Sciatic nerve (tissue), 2 donors: ENCODE measurements around the gene IP6K1. TPM values are rescaled to one million over a fixed set of nuclear protein-coding genes. Genes with fewer than 3 reads are reported as not detected.
"Not testable (repeated sequence)": the region's sequence is repeated elsewhere in the genome, so short reads cannot be mapped to it uniquely, and the experiment has no call there.

Experiments used
- ATAC-seq: fragments of 200-7000 bp; cut with Tn5 transposase; one replicate; pipeline ENCODE4 v1.9.1; 2020; ENCODE audit warnings: mild to moderate bottlenecking, moderate library complexity
- DNase-seq: peaks from one replicate; pipeline ENCODE4 v3.0.0-alpha.2; 2020; ENCODE audit warnings: low spot score
- intact Hi-C: fragments of 100-400 bp; cut with DNase I; formaldehyde crosslinking; loops from one replicate; pipeline ENCODE4 v1.14.2; 2022
- total RNA-seq: library from RNA; stranded (reverse); fragmentation: NEBNext Ultra II Directional; extraction: Animal tissue kit (Norgen Biotek cat#: 25700); gene quantifications from one replicate; pipeline ENCODE4 v1.2.1, GENCODE V29; 2021
- donor health status: DM: no; HTN: no; CAD: no.
- donor health status: DM: no; HTN: no; CAD: no.

Gene IP6K1
- 47.6 TPM for total RNA-seq

DNA sequence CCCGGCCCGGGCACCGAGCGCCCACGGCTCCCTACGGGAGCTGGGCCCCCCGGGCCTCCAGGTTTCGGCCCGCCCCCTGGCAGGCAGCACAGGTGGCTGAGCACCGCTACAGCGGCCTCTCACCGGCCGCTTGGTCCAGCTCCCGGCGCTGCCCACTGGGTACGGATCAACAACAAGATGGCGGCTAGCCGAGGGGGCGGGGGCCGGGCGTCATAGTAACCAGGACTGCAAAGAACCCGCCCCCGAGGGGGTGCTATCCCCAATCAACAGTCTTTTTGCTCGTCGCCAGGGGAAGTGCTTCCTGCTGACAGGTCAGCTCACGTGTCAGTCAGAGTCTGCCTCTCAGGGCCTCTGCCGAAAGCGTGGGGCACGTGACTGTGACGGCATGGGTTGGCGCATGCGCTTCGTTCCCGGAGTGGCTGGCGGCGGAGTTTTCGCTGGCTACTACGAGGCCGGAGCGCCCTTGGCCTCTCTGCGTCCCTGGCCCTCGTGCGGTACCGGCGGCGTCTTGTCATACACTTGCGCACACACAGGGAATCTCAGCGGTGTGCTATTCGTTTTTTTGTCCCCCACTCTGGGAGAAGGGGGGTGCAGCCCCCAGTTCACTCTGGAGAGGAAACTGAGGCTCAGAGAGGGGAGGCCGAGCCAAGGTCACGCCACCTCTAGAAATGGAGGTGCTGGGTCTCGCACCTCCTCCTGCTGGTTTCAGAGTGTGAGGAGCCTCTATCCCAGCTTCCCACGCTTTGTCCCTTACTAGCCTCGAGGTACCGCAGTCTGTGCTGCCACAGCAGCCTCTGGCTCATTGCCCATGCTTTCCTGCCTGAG, at the start of gene IP6K1:
TSS of gene IP6K1 (minus strand) at position 186 of the 825 bp plus-strand sequence. CDS start 38,502 bp downstream, outside the sequence.
- intact Hi-C loops: no loop called here
- ATAC-seq: peak; percentile 100
- DNase-seq: peak; percentile 100

DNA sequence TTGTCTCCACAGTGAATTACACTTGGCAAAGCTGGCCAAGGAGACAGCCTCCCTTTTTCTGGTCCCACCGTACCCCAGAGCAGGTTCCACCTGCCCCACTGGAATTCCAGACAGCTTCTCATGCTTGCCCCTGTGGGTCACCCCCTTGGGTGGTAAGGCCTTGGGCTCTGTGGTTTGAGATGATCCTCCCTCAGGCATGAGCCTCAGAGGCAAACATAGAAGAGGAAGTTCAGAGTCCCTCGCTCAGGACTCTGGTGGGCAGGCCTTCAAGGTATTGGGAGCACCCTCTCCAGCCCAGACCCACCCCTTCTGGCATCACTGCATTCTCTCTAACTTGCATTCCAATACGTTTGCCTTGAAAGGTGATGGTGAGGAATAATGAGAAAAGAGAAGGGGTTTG, 45.0 kb upstream of the IP6K1 start:
- DNase-seq (no peak), ATAC-seq (no peak)
- intact Hi-C loops: no loop called here

DNA sequence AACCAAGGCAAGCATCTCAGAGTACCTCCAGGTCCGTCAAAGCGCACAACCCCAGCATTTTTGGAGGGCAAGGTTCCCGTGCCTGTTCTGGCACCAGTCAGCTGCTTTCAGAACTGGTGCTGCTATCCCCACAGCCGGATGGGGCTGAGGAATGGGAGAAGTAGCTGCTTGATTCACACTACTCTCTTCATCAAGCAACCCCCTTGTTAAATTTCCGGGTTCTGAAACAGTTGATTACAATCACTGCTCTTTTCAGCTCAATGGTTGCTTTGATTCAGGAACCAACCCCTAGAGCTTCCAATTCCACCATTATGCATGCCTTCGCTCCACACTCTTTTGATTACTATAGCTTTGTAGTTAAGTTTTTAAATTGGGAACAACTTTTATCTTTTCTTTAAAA, 39.7 kb upstream of the IP6K1 start:
- ATAC-seq: no peak
- intact Hi-C loops: no loop called here
- no peak for DNase-seq

DNA sequence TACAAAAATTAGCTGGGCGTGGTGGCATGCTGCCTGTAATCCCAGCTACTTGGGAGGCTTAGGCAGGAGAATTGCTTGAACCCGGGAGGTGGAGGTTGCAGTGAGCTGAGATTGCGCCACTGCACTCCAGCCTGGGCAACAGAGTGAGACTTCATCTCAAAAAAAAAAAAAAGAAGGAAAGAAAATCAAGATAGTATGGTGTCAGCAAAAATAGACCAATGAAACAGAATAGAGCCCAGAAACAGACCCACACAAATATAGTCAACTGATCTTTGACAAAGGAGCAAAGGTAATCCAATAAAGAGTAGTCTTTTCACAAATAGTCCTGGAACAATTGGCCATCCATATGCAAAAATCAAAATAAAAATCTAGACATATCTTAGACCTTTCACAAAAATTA, 36.8 kb upstream of the IP6K1 start:
- intact Hi-C loops, DNase-seq, ATAC-seq: not testable (repeated sequence)

DNA sequence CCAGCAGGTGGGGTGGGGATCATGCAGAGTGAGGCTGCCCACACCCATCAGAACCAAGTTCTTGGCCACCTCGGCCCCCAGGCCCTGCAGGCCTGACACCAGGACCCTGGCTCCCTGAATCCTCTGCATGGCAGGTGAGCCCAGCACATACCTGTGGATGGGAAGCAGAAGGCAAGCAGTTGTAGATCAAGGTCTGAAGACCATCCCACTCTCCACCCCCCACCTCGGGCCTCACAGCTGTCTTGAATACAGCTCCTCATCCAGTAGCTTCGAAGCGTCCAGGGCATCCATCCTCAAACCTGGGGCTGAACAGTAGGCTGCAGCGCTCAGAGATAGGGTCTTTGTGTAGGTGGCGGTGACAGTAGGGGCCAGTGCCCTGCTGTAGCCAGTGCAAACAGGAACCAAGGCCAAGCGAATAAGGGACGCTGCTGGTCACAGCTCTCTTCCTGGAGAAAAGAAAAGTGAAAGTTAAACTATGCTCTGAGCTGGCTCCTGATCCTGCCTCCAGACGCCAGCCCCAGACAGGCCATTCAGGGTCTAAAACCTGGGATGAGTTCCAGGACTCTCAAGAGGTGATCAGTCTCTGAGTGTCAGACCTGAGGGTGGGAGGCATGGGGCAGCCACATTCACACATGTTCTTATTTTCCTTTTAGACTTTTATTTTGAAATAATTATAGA, 27.3 kb upstream of the IP6K1 start, which contains the start of gene UBA7:
TSS of gene UBA7 (minus strand) at position 457 of the 678 bp plus-strand sequence. CDS start at position 291, 166 bp downstream.
- ATAC-seq (peak; percentile 92), DNase-seq (peak; percentile 66)
- intact Hi-C loops: no loop called here

DNA sequence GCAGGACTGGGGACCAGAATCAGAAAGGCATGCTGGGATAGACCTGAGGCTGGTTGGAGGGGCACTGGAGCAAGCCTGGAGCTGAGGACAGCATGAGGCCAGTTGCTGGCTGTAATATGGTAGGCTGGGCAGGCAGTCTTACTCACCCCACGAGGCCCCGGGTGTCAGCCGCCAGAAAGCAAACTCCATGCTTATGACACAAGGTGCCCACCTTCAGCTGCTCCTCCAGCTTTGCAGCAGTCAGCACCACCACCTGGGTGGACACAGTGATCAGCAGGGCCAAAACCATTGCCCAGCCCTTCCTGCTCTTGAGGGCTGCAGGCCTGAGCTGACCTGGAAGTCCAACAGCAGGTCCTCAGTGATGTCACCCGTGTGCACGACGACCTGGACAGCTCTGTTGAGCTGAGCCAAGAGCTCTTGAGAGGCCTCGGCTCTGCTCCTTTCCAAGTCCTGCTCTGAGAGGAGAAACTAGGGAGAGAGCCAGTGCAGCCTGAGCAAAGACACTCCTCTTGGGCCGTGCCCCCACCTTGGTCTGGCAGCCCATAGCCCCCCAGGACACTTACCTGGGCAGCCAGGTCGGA, 26.7 kb upstream of the IP6K1 start:
- peak; percentile 18 for ATAC-seq
- no peak for DNase-seq
- intact Hi-C loops: no loop called here

DNA sequence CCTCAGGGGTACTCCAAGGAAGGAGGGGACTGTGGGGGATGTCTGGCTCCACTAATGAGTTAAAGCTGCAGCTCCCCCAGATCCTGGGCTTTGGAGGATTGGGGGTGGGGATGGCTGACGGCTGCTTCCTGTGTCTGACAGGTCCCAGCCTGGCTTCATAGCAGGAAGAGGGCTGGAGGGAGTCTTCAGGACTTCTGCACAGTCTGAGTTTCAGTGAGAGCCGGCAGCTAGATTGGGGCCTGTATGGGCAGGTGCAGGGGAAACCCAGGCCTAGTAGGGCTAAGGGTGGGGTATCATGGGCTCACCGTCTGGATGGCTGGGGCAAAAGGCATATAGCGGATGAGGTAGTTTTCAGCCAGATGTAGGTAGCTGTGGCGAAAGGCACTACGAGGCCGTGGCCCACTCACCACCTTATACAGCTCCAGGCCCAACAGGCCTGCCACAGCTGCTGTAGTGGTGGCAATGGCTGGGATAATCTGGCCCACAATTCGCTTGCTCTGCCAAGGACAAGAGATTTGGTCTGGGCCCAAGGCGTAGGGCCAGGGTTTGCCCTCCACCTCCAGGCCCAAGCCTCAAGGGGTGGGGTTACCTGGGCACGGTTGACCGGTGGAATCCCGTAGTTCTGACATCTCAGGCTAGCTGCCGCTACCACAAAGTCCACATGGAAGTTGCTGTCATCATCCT, 21.2 kb upstream of the IP6K1 start:
- ATAC-seq (no peak), DNase-seq (no peak)
- intact Hi-C loops: no loop called here

DNA sequence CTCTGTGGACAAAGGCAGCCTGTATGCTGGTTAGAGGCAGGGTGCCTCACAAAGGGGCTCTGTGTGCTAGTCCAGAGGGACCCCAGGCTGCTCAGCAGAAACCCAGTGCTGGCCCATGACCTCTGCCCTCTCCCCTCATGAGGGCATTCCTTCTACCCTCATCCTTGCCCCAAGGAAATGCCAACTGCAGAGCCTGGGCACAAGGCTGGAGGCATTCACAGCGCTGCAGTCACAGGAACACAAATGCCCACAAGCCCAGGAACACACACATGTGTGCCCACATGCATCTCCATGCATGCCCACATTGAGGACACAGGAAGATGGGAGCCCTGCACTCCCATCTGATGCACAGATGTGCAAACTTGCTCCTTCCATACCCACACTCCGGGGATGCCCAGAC, 20.5 kb upstream of the IP6K1 start:
- DNase-seq (no peak), ATAC-seq (no peak)
- intact Hi-C loops: no loop called here

DNA sequence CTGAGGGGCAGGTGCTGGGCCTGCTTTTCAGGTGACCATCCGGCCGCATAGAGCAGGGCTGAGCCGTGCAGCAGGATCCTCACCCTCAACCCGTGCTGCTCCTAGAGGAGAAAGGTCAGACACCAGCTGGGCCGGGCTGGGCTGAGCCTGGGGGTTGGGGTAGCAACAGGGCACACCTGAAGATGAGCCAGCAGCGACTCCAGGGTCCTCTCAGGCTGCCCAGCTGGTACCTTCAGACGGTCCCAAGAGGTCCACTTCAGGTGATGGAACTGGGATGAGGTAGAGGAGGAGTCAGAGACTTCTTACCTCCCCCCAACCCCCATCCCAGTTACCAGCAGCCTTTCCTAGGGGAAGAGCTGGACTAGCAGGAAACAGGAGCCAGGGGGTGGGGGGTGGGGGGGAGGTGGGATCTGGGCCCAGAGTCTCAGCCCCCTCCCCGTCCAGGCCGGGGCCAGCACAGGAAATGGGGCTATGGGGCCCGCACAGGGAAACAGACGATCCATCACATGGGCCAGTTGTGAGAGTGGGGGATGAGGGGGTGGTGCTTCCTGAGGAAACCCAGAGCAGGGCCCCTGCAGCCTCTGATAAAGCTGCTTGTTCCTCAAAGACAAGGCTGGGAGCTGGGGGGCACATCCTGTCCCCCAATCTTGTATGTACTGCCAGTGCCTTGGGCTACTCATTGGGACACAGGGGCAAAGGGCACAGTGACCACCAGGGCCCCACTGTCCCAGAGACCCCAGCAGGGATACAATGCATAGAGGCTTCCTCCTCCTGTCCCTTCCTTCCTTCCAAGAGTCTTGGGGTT, 19.8 kb upstream of the IP6K1 start:
- intact Hi-C loops: no loop called here
- ATAC-seq (peak; percentile 20), DNase-seq (no peak)

DNA sequence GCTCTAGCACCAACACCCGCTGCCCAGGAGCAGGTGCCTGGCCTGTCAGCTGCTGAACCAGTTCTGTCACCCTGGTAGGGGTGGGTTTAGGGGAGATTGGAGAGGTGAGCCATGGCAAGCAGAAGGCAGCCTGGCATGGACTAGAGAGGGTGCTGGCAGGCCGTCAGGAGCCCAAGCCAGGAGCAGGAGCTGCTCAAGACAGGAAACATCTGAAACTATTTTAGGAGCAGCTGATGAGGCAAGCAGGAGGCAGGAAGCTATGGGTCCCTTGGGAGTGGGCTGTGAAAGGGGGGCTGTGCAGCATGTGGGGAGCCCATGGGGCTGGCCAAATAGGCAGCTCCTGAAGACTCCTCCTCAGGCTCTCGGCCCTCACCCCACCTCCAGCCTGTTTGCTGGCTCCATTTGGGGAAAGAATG, 19.0 kb upstream of the IP6K1 start:
- intact Hi-C loops: no loop called here
- DNase-seq (peak; percentile 90), ATAC-seq (peak; percentile 83)

DNA sequence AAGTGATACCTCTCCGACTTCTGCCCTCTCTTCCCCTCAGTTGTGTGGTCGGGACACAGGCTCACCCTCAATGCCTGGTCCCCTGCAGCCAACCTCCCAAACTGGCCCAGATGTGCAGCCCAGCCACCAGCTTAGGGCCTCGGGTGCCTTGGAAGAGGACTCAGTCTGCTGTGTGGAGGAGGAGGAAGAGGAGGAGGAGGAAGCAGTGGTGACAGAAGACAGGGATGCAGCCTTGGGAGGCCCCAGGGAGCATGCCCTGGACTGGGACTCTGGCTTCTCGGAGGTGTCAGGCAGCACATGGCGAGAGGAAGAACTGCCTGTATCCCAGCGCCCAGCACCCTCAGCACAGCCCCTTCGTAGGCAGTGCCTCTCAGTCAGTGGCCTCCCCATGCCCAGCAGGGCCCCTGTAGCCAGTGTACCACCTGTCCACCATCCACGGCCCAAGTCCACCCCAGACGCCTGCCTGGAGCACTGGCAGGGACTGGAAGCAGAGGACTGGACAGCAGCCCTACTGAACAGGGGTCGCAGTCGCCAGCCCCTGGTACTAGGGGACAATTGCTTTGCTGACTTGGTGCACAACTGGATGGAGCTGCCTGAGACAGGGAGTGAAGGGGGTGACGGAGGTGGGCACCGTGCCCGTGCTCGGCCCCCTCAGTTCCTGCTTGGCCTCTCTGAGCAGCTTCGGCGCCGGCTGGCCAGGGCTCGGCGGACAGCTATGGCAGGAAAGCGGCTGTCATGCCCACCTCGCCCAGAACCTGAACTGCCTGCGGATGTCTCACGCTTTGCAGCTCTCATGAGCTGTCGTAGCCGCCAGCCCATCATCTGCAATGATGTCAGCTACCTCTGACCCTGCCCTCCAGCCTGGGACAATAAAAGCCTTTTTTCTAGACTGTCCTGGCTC, 18.0 kb upstream of the IP6K1 start:
- no peak for DNase-seq
- no peak for ATAC-seq
- intact Hi-C loops: no loop called here

DNA sequence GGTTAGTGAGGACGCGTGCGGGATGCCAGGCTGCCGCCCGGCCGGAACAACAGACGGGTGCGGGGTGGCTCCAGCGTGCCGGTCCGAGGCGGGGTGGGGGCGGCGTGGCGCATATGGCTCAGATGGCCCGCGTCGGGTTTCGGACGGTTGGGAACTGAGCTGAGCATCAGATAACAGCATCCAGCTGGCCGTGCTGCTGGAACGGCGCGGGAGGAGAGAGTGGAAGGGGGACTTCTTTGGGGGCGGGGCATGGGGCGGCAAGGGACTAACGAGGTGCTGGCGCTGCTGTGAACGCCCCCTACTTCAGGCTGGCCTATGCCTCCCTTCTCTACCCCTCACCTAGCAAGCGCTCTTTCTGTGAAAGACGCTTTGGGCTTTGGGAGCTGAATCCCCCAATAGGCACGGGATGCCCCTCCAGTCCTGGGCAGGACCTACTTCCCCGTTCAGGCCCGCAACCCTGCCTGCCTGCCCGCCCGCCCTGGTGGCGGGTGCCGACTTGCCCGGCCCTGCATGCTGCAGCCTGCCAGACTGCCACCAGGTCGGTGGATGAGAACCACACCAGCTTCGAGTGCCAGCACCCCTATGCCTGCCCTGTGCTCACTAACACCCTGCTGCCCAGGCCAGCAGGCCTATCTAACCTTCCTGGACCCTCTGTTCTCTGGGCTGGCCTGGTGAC, 17.3 kb upstream of the IP6K1 start:
- ATAC-seq (peak; percentile 0), DNase-seq (peak; percentile 75)
- intact Hi-C loops: no loop called here

DNA sequence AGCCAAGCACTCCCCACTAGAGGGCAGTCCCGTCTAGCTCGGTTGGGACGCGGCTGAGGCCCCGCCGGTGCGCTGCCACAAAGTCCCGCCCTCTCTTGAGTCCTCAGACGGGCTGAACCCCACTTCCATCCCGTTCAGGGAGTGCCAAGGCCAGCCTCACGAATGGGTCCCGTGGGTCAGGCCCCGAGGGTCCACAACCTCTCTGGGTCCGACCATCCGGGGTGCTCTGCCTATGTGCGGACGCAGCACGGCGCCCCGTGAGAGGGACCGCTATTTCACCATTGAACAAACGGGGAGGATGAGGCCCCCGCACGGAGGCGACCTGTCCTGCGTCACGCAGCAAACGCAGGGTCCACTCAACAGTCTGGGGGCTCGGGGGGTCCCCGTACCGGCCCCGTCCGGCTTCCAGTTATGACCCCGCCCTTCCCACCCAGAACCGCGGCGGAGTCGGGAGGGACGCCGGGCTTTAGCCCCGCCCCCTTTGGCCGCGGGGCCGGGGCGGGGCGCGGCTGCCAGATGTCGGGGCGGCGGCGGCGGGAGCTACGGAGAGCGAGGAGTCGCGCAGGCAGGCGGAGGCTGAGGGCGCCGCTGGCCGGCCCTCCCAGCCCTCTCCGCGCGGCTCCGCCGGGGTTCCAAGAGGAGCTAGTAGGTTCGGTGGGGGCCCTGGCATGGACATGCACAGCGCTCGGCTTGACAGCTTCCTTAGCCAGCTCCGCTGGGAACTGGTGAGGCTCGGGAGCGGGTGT, 16.6 kb upstream of the IP6K1 start, which contains the start of gene INKA1:
TSS of gene INKA1 (plus strand) at position 543 of the 746 bp plus-strand sequence. CDS start at position 675, 132 bp downstream.
- DNase-seq: peak; percentile 95
- intact Hi-C loops: loop anchor here (1.0 kb wide), 1 partner anchor 36 kb away; no protein-coding TSS in a partner anchor
- peak; percentile 85 for ATAC-seq

DNA sequence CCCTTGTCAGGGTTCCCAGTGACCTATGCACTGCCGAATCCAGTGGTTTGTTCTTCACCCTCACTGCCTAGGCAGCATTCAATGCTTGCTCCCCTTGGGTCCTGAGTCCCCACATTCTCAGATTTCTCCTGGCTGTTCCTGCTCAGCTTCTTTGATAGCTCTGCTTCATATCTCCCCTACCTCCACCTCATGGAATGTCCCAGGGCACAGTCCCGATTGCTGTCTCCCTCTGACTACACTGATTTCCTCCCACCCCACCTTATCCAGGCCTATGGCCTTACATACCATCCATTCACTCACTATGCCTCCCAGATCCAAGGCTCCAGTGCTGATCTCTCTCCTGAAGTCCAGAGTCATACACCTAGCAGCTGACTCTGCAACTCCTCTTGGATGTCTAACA, 14.8 kb upstream of the IP6K1 start:
- DNase-seq (no peak), ATAC-seq (no peak)
- intact Hi-C loops: no loop called here

DNA sequence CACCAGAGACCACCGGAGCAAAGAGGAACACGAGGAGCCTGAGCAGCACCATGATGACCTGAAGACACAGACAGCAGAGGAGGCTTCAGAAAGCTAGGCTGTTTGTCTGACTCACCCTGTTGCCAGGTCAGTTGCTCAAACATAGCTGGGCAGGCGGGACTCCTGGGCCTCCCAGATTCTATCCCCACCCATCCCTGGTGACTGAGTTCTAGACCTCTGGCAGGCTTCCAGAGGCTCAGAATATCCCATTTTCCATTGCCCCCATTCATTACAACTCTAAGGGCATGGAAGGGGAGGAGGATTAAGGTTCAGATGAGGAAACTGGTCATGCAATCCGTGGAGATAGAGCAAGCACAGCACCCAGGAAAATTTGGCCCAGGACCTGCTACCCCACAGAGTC, 13.4 kb upstream of the IP6K1 start, which contains the start of gene CDHR4:
TSS of gene CDHR4 (minus strand) at position 113 of the 400 bp plus-strand sequence. CDS start at position 52, 61 bp downstream.
- intact Hi-C loops: no loop called here
- ATAC-seq: peak; percentile 21
- no peak for DNase-seq

DNA sequence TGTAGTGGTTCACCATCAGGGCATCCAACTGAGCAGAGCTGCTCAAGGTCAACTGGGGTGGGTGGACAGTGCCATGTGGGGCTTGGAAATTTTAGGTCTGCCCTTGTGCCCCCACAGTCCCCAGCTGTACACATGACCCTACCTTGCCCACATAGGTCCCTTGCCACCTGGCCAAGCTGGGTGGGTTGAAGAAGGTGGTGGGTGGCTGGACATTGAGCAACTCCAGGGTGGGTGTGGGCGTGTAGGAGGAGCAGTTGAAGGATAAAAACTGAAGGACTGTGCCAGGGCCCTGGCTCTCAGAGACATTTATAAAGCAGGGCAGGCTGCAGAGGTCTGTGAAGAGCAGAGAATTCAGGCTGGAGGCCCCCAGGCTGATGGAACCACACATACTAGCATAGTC, 12.8 kb upstream of the IP6K1 start:
- intact Hi-C loops: no loop called here
- no peak for DNase-seq
- no peak for ATAC-seq
